ENCODE measurements around the gene PRDM16. TPM values are rescaled to one million over a fixed set of nuclear protein-coding genes. Genes with fewer than 3 reads are reported as not detected.

The PRDM16 gene
- polyA plus RNA-seq, 1 donor from 2014 or later, result 0.21 TPM

GRCh38 chr1:3346478-3346877, 277.5 kb downstream of the PRDM16 start:
- no peaks in the 10 kb centered on the region for H3K36me3 ChIP-seq (ENCODE audit: insufficient read depth, low read length)
- no peak overlapping the region for H3K27ac ChIP-seq (ENCODE audit: low read length)
- H3K79me2 ChIP-seq (replicated peaks; ENCODE audit: insufficient read depth, low read length), result peaks cover 11% of the 10 kb centered on the region
- H3K9me3 ChIP-seq (ENCODE audit: low read length), result no peaks in the 10 kb centered on the region
- no peak overlapping the region for H3K4me2 ChIP-seq (ENCODE audit: low read length)
- no peaks in the 10 kb centered on the region for H3K27me3 ChIP-seq (ENCODE audit: insufficient read depth, low read depth, low read length)
- no peaks in the 10 kb centered on the region for H4K20me1 ChIP-seq (ENCODE audit: insufficient read depth)
- no peaks in the 10 kb centered on the region for H3K9me2 ChIP-seq (ENCODE audit: insufficient read depth, low read length)
- TF ChIP-seq RAD21 (conservative IDR thresholded peaks at IDR 0.05), result no peak
- TF ChIP-seq POLR2AphosphoS5 (IDR thresholded peaks at IDR 0.05), result no peak
- TF ChIP-seq TAF1 (IDR thresholded peaks at IDR 0.05; ENCODE audit: low read depth), result no peak
- no peak for TF ChIP-seq SMC3 (conservative IDR thresholded peaks at IDR 0.05; ENCODE audit: poor library complexity)
- TF ChIP-seq, protein P1, sequence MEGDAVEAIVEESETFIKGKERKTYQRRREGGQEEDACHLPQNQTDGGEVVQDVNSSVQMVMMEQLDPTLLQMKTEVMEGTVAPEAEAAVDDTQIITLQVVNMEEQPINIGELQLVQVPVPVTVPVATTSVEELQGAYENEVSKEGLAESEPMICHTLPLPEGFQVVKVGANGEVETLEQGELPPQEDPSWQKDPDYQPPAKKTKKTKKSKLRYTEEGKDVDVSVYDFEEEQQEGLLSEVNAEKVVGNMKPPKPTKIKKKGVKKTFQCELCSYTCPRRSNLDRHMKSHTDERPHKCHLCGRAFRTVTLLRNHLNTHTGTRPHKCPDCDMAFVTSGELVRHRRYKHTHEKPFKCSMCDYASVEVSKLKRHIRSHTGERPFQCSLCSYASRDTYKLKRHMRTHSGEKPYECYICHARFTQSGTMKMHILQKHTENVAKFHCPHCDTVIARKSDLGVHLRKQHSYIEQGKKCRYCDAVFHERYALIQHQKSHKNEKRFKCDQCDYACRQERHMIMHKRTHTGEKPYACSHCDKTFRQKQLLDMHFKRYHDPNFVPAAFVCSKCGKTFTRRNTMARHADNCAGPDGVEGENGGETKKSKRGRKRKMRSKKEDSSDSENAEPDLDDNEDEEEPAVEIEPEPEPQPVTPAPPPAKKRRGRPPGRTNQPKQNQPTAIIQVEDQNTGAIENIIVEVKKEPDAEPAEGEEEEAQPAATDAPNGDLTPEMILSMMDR (IDR thresholded peaks at IDR 0.05; ENCODE audit: poor library complexity, severe bottlenecking), result no peak
- no peak for TF ChIP-seq EP300 (conservative IDR thresholded peaks at IDR 0.05; ENCODE audit: poor library complexity, severe bottlenecking)
- TF ChIP-seq, protein P2, sequence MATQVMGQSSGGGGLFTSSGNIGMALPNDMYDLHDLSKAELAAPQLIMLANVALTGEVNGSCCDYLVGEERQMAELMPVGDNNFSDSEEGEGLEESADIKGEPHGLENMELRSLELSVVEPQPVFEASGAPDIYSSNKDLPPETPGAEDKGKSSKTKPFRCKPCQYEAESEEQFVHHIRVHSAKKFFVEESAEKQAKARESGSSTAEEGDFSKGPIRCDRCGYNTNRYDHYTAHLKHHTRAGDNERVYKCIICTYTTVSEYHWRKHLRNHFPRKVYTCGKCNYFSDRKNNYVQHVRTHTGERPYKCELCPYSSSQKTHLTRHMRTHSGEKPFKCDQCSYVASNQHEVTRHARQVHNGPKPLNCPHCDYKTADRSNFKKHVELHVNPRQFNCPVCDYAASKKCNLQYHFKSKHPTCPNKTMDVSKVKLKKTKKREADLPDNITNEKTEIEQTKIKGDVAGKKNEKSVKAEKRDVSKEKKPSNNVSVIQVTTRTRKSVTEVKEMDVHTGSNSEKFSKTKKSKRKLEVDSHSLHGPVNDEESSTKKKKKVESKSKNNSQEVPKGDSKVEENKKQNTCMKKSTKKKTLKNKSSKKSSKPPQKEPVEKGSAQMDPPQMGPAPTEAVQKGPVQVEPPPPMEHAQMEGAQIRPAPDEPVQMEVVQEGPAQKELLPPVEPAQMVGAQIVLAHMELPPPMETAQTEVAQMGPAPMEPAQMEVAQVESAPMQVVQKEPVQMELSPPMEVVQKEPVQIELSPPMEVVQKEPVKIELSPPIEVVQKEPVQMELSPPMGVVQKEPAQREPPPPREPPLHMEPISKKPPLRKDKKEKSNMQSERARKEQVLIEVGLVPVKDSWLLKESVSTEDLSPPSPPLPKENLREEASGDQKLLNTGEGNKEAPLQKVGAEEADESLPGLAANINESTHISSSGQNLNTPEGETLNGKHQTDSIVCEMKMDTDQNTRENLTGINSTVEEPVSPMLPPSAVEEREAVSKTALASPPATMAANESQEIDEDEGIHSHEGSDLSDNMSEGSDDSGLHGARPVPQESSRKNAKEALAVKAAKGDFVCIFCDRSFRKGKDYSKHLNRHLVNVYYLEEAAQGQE (IDR thresholded peaks at IDR 0.05; ENCODE audit: borderline replicate concordance), result no peak
- TF ChIP-seq MXI1 (conservative IDR thresholded peaks at IDR 0.05; ENCODE audit: poor library complexity, severe bottlenecking), result no peak
- TF ChIP-seq EZH2 (IDR thresholded peaks at IDR 0.05; ENCODE audit: borderline replicate concordance, insufficient read depth, low read length, poor library complexity, severe bottlenecking), result no peak
- no peaks in the 10 kb centered on the region for H3F3A ChIP-seq (ENCODE audit: insufficient read depth, low read length, poor library complexity, severe bottlenecking)
- no peak overlapping the region for H3K9ac ChIP-seq (ENCODE audit: low read length)
- no peak overlapping the region for H2AFZ ChIP-seq (ENCODE audit: low read depth, low read length)
- H3K4me3 ChIP-seq (ENCODE audit: low read length), result no peak overlapping the region

GRCh38 chr1:3347257-3348020, 278.4 kb downstream of the PRDM16 start:
- TF ChIP-seq, protein P2 (IDR thresholded peaks at IDR 0.05; ENCODE audit: borderline replicate concordance), result no peak
- Histone ChIP-seq H3K9ac (ENCODE audit: low read length) (no peak overlapping the region), H3K4me2 (ENCODE audit: low read length) (no peak overlapping the region), H3F3A (ENCODE audit: insufficient read depth, low read length, poor library complexity, severe bottlenecking) (peaks cover 8% of the 10 kb centered on the region), H3K9me3 (ENCODE audit: low read length) (no peaks in the 10 kb centered on the region), H3K27ac (ENCODE audit: low read length) (no peak overlapping the region), H3K4me3 (ENCODE audit: low read length) (no peak overlapping the region), H3K79me2 (replicated peaks; ENCODE audit: insufficient read depth, low read length) (peaks cover 11% of the 10 kb centered on the region), H2AFZ (ENCODE audit: low read depth, low read length) (no peak overlapping the region), H3K27me3 (ENCODE audit: insufficient read depth, low read depth, low read length) (no peaks in the 10 kb centered on the region), H4K20me1 (ENCODE audit: insufficient read depth) (no peaks in the 10 kb centered on the region), H3K36me3 (ENCODE audit: insufficient read depth, low read length) (no peaks in the 10 kb centered on the region), H3K9me2 (ENCODE audit: insufficient read depth, low read length) (no peaks in the 10 kb centered on the region)

All from neural cell (in vitro differentiated cells).